MM.1S (cell line): ENCODE data around the gene ATP10B.

Experiments
- EZH2 ChIP-seq: fragments of 300-600 bp; sonication (generic); optimal IDR thresholded peaks from 2 replicates; pipeline ENCODE3; 2017; ENCODE audit warnings: low read depth, mild to moderate bottlenecking, antibody characterized with exemption, low read length, mixed read lengths
- TF ChIP-seq, protein P1 (sequence below): fragments of 300-600 bp; sonication (generic); IDR thresholded peaks from 2 replicates; pipeline ENCODE4 v1.5.1; 2016; ENCODE audit warnings: antibody characterized with exemption, low read length, mixed read lengths

DNA sequence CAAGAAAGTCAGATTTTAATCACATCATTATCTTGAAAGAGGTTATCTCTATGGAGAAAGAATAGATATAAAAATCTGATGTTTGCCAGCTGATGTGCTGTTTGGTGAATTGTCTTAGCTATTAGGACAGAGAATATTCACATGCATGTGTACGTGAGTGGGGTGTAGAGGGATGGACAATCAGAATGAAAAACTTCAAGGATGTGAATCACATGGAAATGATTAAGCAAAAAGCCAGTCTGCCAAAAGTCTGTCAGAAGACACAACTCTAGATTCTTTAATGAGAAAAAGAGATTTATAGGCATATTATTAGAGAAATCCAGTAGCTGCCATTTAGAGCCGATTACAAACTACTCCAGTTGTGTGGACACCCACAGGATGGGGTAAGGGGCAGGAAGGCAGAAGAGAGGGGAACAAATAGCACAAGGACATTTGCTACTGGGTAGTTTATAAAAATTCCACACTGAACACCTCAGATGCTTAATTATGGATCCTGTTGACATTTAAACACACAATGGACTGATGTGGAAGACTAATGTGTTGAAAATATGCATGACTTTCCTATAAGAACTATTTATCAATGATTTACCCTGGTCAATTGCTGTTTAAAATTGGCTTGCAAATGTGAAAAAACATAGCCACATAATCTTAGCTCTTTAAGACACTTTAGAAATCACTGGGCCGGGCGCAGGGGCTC is 302.9 kb downstream of the ATP10B start:
- TF ChIP-seq, protein P1, sequence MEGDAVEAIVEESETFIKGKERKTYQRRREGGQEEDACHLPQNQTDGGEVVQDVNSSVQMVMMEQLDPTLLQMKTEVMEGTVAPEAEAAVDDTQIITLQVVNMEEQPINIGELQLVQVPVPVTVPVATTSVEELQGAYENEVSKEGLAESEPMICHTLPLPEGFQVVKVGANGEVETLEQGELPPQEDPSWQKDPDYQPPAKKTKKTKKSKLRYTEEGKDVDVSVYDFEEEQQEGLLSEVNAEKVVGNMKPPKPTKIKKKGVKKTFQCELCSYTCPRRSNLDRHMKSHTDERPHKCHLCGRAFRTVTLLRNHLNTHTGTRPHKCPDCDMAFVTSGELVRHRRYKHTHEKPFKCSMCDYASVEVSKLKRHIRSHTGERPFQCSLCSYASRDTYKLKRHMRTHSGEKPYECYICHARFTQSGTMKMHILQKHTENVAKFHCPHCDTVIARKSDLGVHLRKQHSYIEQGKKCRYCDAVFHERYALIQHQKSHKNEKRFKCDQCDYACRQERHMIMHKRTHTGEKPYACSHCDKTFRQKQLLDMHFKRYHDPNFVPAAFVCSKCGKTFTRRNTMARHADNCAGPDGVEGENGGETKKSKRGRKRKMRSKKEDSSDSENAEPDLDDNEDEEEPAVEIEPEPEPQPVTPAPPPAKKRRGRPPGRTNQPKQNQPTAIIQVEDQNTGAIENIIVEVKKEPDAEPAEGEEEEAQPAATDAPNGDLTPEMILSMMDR = no peak
- TF ChIP-seq EZH2 = no peak
